Spinal cord (tissue), 10 donors: ENCODE results near the gene GALNT12. TPM values are rescaled to one million over a fixed set of nuclear protein-coding genes. Genes with fewer than 3 reads are reported as not detected.

ENCODE experiments used
- DNase-seq, 6 donors: peaks; one replicate each; pipeline versions ENCODE4 v3.0.0 to v3.0.0-alpha.2; 2013 to 2015; ENCODE audit warnings: low spot score in 6 of 6, low read depth in 4 of 6
- H3K27ac ChIP-seq: one replicate; pipeline ENCODE4 v1.5.1; 2013; ENCODE audit warnings: low read depth, low read length, control low read depth
- H3K27me3 ChIP-seq: one replicate; pipeline ENCODE4 v1.6.1; 2013; ENCODE audit warnings: low read length; ENCODE audit not compliant: control insufficient read depth, insufficient read depth
- H3K36me3 ChIP-seq: one replicate; pipeline ENCODE4 v1.6.1; 2013; ENCODE audit warnings: low read length; ENCODE audit not compliant: control insufficient read depth, insufficient read depth
- H3K4me1 ChIP-seq: one replicate; pipeline ENCODE4 v1.6.1; 2013; ENCODE audit warnings: low read length; ENCODE audit not compliant: control insufficient read depth, insufficient read depth
- H3K4me3 ChIP-seq: one replicate; pipeline ENCODE4 v1.5.1; 2013; ENCODE audit warnings: low read depth, low read length, control low read depth
- H3K9me3 ChIP-seq: one replicate; pipeline ENCODE4 v1.6.1; 2013; ENCODE audit warnings: low read length; ENCODE audit not compliant: control insufficient read depth, insufficient read depth
- WGBS: methylation state at CpG from one replicate; pipeline ENCODE4 v1.1.5; 2013; ENCODE audit warnings: missing lambda C conversion rate; ENCODE audit not compliant: insufficient coverage; 5-methylcytosine and 5-hydroxymethylcytosine counted together
- polyA plus RNA-seq, 2 donors: library from polyadenylated mRNA; unstranded; fragments of 120-200 nt; gene quantifications; one replicate each; pipeline ENCODE4 v1.2.1, GENCODE V29; 2013; ENCODE audit not compliant: insufficient read length in 2 of 2
- total RNA-seq, 2 donors: library from RNA; depleted of rRNA in 1 of 2; stranded (reverse); fragments of 120-200 nt in 1 of 2; fragments of >200 nt in 1 of 2; gene quantifications; one replicate each; pipeline versions ENCODE4 v1.2.3 to v1.2.4, GENCODE V29; 2013 to 2014
- donor health status: healthy.

GALNT12 gene
- total and polyA plus RNA-seq, 4 donors, result 2.6 to 7.6 (median 5.6) TPM

DNA sequence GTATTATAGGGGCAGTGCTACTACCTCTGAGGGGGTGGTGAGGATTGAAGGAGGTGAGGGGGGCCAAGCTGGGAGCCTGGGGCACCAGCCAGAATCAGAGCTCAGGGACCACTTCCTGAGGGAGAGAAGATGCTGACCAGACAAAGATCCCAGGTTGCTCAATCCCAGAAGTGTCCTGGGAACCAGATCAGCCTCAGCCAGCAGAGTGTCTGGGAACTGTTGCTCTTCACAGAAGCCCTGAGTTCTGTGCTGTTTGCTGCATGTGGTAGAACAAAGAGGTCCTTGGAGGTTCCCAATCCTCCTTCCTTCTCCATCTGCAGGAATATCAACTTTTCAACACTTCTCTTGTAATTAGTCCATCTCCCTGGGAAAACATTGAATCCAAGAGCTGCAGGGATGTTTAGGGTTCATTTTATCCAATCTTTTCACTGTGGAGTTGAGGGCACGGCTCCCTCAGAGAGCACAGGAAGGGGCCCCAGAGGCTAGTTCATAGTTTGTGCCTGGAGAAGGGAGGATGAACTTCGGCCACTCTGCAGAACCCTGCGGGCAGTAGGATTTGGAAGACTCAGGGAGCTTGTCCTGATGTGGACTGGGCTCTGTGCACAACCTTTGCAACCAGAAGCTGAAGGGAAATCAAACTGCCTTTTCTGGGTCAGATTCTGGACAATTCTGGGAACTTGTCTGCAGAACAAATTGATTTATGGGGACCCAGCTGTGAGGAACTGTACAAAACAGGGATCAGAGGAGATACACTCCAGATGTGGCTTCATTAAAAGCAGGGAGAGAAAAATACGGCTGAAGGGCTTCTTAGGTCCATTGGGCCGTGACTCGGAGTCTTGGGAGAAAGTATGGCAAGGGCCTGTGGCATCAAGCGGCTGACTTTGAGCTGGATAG lies 57.1 kb downstream of the GALNT12 start:
- Histone ChIP-seq H3K9me3 (no peaks in the 10 kb centered on the region), H3K27ac (peak overlapping the region; percentile 40), H3K27me3 (no peaks in the 10 kb centered on the region), H3K4me1 (peaks cover 4% of the 10 kb centered on the region), H3K36me3 (no peaks in the 10 kb centered on the region), H3K4me3 (no peak overlapping the region)
- no peak for DNase-seq
- 86% methylated on average over 7 of the region's 7 CpGs for WGBS

GRCh38 chr9:98865284-98865875 lies 57.9 kb downstream of the GALNT12 start:
- Histone ChIP-seq H3K36me3 (no peaks in the 10 kb centered on the region), H3K4me1 (peaks cover 4% of the 10 kb centered on the region), H3K9me3 (no peaks in the 10 kb centered on the region), H3K27me3 (no peaks in the 10 kb centered on the region), H3K4me3 (no peak overlapping the region), H3K27ac (peak overlapping the region; percentile 40)
- no peak for DNase-seq
- 86% methylated on average over 1 of the region's 5 CpGs for WGBS

DNA sequence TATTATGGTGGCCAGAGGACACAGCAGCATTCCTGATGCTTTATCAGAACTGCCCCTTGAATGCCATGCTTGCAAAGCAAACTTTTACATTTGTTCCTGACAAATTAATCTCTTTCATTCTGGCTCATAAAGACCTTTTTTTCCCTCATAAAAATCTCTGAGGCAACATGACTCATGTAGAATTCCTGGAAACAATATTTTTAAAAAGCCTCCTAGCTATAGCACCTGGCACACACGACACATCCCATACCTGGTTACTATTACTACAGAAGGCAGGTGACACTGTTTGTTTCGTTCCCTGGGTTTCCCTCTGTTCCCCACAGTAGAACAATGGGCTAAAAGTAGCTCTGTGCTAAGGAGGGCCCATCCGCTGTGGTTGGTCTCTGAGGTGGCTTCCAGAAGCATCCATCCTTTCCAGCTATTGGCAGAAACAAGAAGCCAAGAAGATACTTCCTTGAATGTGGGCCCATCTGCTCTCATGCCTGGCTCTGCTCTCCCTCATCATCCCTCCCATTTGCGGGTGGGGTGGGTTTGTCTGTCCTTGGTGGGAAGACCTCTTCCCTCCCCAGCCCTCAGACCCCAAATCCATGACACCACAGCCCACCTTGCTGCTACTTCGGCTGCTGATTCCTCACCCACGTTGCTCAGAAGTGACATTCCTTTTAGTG lies 59.1 kb downstream of the GALNT12 start:
- Histone ChIP-seq H3K27me3 (no peaks in the 10 kb centered on the region), H3K36me3 (no peaks in the 10 kb centered on the region), H3K9me3 (no peaks in the 10 kb centered on the region), H3K27ac (peak overlapping the region; percentile 22), H3K4me1 (peaks cover 4% of the 10 kb centered on the region), H3K4me3 (no peak overlapping the region)
- DNase-seq, result no peak
- 100% methylated on average over 1 of the region's 6 CpGs for WGBS

DNA sequence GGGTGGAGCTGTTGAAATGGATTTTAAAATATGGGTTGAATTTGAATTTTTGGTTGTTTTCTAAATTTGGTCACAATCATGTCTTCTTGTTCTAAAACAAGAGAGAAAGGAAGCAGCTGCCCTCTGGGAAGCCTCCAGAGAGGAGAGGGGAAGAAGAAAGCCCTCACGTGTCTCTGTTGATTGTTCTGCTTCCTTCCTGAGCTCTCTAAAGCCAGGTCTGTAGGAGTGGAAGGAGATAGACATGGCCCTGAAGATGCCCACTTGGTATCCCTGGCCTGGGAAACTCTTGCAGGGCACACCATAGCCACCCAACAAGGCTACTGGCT lies 59.6 kb downstream of the GALNT12 start:
- H3K36me3 ChIP-seq, result no peaks in the 10 kb centered on the region
- H3K27me3 ChIP-seq, result no peaks in the 10 kb centered on the region
- DNase-seq, result no peak
- no peaks in the 10 kb centered on the region for H3K9me3 ChIP-seq
- 56% methylated on average over 1 of the region's 1 CpG for WGBS
- peak overlapping the region; percentile 22 for H3K27ac ChIP-seq
- peaks cover 4% of the 10 kb centered on the region for H3K4me1 ChIP-seq
- no peak overlapping the region for H3K4me3 ChIP-seq

GRCh38 chr9:98867429-98868168 lies 60.1 kb downstream of the GALNT12 start:
- no peaks in the 10 kb centered on the region for H3K9me3 ChIP-seq
- peak in 1 of 6 donors; percentile 69 for DNase-seq
- no peak overlapping the region for H3K4me3 ChIP-seq
- H3K27ac ChIP-seq, result no peak overlapping the region
- peaks cover 4% of the 10 kb centered on the region for H3K4me1 ChIP-seq
- no CpG with 5 or more reads among the region's 4 CpGs for WGBS
- H3K27me3 ChIP-seq, result no peaks in the 10 kb centered on the region
- H3K36me3 ChIP-seq, result no peaks in the 10 kb centered on the region

- Histone ChIP-seq H3K9me3 (no peaks in the 10 kb centered on the region), H3K27me3 (no peaks in the 10 kb centered on the region), H3K4me3 (no peak overlapping the region), H3K27ac (no peak overlapping the region), H3K36me3 (no peaks in the 10 kb centered on the region), H3K4me1 (peaks cover 9% of the 10 kb centered on the region)
- 75% methylated on average over 1 of the region's 8 CpGs for WGBS
- no peak for DNase-seq
Observed at GRCh38 chr9:98869078-98869745, 61.7 kb downstream of the GALNT12 start.

GRCh38 chr9:98869866-98870265 lies 62.4 kb downstream of the GALNT12 start:
- H3K4me1 ChIP-seq, result peaks cover 11% of the 10 kb centered on the region
- no peak overlapping the region for H3K27ac ChIP-seq
- no peak overlapping the region for H3K4me3 ChIP-seq
- no peaks in the 10 kb centered on the region for H3K36me3 ChIP-seq
- WGBS, result 100% methylated on average over 1 of the region's 3 CpGs
- no peak for DNase-seq
- H3K27me3 ChIP-seq, result no peaks in the 10 kb centered on the region
- no peaks in the 10 kb centered on the region for H3K9me3 ChIP-seq

GRCh38 chr9:98870782-98871557 lies 63.5 kb downstream of the GALNT12 start:
- Histone ChIP-seq H3K4me3 (no peak overlapping the region), H3K4me1 (peaks cover 11% of the 10 kb centered on the region)
- WGBS, result 50% methylated on average over 3 of the region's 5 CpGs

More at GRCh38 chr9:98870782-98871557, 63.5 kb downstream of the GALNT12 start:
- H3K27ac ChIP-seq, result no peak overlapping the region
- DNase-seq, result no peak
- no peaks in the 10 kb centered on the region for H3K9me3 ChIP-seq
- H3K27me3 ChIP-seq, result no peaks in the 10 kb centered on the region
- H3K36me3 ChIP-seq, result no peaks in the 10 kb centered on the region
